GM19468 (cell line): ENCODE measurements around the gene ATP11A.
"Not testable (repeated sequence)": the region's sequence is repeated elsewhere in the genome, so short reads cannot be mapped to it uniquely, and the experiment has no call there.

Source experiments
- ATAC-seq: cut with Tn5 transposase; IDR thresholded peaks from one replicate; pipeline ENCODE4 v1.9.1; 2021; ENCODE audit warnings: mild to moderate bottlenecking, moderate library complexity, moderate number of reproducible peaks; ENCODE audit not compliant: unreplicated experiment; ENCODE audit errors: extremely low read depth

The ATP11A gene

DNA sequence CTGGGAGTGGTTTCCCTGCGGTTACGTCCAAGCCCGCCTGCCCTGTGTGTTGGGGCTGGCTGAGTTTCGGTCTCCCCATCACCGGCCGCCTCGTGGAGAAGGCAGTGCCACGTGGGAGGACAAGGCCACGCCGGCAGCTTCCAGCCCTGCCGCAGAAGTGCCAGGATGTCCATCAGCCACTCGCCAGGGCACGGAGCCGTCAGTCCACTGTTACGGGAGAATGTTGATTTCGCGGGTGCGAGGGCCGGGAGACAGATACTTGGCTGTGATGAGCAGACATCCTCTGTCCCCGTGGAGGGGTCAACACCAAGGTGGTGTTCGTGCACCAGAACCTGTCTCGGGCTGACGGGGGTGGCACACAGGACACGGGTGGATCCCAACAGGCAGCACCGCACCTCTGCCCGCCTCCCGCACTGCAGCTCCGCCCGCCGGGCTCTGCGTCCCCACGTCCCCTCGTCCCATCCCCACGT, 192.8 kb downstream of the ATP11A start:
- no peak for ATAC-seq

DNA sequence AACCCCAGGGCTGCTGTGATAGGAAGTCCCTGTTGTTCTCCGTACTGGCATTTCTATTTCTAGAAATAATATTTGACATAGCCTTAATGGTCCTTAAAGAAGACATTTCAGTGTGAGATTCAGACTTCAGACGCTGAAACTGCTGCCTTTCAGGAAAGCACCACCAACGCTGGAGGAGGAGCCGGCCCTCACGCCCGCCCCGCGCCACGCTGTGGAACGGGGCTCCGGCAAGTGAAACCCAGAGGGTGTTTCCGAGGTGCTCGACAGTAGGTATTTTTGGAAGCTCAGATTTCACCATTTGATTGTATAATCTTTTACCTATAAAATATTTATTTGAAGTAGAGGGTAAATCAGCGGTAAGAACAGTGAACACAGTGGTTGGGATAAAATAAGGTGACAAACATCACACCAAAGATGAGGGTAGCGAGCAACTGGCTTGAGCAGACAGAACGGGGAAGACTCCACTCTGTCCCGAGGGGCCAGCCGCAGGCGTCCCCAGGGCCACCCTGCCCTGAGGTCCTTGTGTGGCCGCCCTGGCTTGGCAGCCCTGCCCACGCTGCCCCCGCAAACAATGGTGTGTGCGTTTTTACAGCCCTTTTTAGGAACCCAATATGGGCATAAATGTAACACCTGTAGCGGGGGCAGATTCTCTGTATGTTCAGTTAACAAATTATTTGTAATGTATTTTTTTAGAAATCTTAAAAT, 193.6 kb downstream of the ATP11A start:
- no peak for ATAC-seq

DNA sequence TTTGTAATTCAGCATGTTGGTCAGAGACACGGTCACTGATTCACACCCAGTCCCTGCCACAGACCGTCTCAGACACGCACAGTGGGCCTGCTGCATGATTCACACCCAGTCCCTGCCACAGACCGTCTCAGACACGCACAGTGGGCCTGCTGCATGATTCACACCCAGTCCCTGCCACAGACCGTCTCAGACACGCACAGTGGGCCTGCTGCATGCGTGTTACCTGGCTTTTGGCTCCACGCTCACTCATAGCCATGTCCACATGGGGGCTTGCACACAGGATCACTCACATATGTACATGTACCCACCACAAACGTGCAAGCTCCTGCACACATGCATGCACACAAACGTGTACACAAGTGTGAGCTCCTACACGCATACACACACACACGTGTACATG, 194.9 kb downstream of the ATP11A start:
- not testable (repeated sequence) for ATAC-seq

DNA sequence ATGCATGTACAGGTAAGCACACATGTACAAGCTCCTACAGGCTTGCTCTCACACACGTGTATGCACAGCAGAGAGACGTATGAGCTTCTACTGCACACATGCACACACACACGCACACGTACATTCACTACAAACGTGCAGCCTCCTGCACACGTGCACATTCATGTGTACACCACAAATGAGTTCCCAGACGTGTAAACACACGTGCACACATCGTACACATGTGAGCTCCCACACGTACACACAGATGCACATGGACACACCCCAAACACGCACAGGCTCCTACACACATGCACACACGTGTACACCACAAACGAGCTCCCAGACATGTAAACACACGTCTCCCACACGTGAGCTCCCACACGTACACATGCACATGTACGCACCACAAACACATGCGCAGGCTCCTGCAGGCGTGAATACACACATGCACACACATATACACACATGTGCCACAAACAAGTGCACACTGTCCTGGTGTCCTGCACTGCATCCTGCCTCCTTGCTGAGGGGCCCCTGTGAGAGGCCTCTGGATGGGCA, 195.5 kb downstream of the ATP11A start:
- no peak for ATAC-seq

DNA sequence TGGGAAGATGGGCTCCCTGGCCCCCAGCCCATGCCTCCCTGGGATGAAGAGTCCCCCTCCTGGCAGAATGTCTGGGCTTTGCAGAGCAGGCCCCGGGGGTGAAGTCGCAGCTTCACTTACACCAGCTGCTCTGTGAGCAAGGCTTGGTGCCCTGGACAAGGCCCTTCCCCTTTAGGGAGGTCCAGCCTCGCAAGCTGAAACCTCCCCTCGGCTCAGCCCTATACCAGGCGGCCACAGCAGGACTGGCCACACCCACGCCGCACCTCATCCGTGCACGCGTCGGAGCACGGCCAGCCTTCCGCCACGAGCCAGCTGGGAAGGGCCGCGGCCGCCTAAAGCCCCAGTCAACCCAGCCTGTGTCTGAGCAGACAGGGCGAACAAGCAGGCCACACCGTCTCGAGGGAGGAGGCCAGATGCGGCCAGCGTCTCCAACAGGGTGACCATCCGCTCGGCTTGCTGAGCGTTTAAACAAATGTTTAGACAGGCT, 196.0 kb downstream of the ATP11A start:
- ATAC-seq: no peak

DNA sequence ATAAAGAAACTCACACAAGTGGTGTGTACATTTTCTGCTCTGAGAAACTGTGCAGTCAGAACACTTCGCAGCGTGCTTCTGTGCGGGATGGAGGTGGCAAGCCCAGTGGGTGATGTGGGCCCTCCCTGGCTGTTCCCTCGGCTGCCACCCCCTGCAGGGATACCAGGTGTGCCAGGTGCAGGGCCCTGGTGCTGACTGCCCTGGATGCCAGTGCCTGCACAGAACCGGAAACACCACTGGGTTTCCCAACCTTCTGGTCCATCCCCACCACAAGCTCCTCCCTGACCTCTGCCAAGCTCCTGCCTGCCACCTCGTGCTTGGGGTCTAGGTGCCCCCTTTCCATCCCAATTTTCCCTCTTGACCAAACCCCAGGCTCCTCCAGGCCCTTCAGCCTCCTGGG, 197.3 kb downstream of the ATP11A start:
- no peak for ATAC-seq

DNA sequence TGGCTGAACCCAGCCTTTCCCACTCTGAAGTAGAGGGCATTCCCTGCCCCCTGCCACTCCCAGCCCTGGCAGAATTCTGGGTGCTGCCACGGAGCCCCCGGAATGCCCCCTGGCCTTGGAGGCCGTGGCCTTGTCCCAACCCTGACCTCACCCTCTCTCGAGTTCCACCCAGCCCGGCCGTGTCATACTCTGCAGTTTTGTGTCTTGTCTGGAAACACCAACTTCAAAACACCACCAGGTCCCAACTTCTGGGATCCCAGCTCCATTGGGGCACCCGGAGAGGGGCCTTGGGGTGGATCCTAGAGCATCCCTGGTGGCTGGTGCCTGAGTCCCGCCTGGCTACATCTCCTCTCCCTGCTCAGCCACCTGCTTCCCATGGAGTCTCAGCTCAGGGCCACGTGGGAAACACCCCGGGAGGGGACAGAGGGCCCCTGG, 197.7 kb downstream of the ATP11A start:
- ATAC-seq: no peak

DNA sequence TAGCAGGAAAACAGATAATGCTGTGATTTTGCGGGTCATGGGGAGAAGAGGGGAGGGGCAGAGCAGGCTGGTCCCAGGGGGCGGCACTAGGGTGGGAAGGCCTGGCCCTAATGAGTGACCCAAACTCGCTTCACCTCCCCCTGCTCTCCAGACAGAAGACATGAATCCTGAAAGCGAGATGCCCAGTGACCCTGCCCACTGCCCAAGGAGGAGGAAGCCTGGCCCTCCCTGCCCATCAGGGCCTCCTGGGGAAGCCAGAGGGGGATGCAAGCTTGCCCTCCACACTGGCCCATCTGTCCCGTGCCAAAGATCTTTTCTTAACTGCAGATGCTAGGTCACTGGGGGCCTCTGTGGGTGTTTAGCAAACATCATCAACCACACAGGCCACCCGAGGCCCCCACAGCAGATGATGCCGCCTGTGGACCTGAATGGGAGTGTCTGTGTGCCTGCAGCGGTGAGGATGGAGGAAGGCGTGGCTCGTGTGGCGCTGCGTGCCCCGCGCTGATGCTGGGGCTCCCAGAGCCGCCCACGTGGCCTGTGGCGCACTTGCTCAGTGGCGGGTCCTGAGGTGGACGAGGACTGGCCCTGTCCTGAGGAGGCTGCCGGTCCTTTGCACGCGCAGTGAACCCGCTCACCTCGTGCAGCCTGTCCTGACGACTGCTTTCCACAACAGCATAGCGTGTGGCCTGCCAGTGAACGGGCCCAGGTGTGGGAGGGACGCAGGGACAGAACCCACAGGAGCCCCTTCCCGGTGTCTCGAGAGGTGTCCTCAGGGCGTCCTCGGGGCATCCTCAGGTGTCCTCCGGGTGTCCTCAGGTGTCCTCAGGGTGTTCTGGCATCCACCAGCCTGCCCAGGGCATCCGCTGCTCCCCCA, 198.6 kb downstream of the ATP11A start:
- no peak for ATAC-seq

DNA sequence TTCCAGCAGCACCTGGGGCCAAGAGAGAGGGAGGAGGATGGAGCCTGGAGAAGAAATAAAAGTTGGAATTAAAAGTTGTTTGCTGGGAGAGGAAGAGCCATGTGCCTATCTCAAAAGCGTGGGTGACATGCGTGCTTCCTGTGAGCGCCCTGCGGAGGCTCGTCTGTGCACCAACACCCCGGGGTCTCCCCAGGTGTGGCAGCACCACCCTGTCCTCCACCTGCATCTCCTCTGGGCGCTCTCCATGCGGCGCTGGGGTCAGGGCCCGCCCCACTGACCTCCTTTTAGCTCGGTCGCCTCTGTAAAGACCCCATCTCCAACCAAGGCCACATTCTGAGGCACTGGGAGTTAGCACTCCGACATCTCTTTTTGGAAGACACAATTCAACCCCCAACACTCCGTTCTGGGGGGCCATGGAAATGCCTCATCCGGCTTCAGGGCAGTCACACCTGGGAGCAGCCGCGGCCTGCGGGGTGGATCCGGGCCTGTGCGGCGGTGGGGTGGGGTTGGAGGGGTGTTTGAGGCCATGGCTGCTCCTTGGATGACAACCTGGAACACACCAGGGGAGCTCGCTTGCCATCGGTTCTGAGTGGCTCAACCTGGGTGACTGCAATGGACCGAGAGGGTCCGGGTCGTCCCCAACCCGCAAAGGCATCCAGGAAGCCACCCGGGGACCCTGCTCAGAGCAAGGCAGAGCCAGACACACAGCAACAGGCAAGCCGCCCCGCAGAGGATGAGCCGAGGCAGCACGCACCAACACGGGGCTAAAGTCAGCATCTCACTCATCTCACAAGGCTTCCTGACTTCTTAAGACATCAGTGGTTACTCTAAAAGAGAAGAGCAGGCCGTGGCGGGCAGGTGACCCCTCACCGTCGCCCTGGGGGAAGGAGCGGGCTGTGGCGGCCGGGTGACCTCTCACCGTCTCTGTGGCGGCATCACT, 199.8 kb downstream of the ATP11A start:
- no peak for ATAC-seq

DNA sequence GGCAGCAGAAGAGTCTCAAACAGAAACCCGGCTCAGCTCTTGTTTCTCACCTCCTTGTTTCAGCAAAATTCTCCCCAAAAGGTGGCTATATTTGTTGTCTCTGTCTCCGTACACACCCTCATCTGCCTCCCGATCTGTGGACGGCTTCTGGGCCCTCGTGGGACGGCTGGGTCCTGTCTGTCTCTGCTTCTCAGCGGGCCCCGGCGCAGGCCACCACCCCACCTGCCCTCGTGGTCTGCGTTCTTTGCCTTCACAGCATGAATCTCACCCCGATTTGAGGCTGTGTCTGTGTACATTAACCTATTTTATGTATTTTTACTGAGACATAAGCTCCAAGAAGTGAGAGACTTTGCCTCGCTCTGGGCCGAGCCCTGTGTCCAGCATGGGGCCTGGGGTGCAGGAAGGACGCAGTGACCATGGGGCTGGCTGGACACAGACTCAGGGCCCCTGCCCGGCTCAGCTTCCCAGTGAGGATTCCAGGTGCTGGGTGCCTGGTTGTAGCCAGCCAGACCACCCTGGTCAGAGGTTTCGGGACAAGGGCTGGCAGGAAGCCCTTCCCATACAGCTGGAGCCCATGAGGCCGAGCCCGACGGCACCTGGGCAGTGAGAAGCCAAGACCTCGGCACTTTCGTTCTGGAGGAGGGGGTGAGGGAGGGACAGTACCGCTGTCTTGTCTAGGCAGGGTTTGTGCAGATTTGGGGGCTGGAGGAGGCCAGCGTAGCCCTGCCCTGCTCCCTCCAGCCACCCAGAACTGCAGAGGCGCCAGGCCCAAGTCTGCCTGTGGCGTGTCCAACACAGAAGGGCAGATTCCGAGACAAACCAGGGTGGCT, 200.7 kb downstream of the ATP11A start:
- ATAC-seq: no peak

DNA sequence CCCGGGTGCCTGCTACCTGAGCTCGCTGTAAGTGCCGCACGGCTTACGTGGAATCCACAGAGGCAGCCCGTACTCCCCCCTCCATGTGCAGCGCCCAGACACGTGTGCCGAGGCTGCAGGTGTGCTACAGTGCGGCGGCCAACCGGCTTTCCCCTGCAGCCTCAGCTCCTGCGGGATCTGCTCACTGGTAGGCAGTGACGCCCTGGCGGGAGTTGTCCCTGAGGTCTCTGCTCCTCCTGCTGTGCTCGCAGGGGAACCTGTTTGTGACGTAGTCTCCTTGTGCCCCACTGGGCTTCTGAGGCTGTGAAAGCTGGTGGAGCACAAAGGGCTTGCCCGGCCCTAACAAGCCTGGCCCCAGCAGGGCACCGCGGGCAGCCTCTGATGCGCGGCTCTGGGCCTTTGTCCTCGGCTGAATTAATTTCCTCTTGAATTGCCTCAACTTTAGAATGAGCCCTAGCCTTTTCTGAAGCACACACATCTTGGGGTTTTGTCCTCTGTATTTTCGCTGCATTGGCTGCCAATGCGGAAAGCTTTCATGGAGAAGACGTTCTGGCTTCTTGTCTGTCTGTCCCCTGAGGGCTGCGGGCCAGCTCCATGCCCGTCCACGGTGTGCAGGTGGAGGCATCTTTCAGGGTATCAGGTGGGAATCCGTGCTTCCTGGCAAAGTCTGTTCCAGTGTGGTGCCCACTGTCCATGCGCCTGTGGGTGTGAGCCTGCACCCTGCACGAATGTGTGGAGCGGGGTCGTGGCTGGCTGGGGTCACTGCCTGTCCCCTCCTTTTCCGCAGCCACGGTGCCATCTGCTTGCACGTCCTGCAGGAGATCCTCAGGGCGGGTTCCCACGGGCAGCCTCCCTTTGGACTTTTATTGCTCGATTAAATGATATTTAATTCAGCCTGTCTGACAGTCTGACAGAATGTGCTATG, 201.9 kb downstream of the ATP11A start:
- ATAC-seq: no peak

DNA sequence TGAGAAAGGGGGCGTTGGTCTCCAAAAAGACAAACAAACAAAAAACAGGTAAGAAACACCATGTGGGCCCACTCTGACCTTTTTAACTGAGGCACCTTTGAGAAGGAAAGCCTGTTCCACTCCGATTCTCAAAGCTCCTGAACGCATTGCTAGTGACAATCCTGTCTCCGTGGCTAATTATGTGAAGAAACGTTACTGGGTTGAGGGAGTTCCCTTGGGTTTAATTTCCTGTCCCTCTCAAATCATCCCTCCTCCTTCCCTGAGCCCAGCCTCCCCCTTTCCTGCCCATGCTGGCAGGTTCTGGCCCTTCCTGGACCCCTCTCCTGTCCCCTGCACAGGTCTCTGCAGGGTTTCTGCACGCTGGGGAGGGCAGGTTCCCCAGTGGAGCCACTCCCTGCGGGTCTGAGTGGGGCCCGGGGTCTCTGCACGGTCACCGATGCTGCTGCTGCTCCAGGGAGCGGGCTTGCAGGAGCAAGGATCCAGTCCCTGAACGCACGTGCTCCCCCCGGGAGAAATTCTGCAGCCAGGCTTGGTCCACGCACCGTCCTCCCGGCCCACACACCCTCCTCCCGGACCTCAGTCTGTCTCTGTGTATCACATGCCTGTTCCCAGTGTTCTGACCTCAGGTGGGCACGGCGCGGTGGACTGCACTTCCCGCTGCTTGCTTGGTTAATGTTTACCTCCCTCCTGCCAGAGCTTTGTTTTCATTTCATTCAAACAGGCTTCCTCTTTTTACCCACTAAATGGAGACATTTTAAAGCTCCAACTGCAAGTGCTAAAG, 202.8 kb downstream of the ATP11A start:
- ATAC-seq: no peak

DNA sequence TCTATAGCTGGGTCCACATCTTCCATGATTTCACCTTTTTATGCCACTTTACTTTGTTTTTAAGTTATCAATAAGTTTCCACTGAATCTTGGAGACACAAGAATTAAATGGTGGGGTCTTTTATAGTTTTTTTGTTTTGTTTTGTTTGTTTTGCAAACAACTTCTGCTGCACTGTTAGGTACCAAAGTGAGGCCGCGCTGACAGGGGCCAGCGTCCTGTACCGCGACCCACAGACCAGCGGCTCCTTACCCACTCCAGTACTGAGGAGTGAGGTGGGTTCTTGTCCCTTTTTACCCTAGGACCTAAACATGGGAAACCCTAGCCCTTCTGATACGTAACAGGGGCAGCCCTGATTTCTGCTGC, 203.3 kb downstream of the ATP11A start:
- no peak for ATAC-seq

DNA sequence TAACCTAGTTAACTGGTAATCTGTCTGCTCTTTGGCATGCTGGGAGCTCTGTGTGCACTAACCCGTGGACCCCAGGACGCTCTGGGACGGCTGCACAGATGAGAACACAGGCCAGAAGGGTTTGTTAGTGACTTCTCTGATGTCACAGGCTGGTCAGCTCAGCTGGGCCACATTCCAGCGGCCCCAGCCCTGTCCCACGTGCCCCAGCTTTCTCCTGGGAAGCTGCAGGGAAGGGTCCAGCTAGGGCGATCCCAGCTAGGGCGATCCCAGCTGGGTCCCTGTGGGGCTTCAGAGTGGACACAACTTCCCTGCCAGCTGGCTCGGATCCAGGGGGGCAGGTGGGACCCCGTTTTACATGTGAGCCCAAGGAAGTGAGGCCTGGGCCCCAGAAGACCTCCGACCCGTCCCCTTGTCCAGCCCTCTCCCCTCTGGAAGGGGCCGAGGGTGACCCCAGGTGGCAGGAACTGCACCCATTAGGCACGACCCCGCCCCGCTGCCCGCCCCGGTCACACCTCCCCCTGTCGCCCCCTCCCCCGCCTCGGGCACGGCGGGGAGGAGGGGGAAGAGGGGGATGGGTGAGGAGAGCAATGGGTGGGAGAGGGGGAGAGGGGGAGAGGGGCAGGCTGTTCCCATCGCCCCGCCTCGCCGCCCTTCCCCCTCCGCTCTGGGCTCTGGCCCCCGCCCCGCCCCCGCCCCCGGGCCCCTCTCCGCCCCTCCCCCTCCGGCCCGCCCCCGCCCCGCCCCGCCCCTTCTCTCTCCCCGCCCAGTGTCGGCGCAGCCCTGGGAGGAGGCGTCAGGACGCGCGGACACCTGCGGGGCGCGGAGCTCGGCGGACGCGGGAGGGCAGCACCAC, 204.0 kb downstream of the ATP11A start:
- peak; percentile 26 for ATAC-seq

DNA sequence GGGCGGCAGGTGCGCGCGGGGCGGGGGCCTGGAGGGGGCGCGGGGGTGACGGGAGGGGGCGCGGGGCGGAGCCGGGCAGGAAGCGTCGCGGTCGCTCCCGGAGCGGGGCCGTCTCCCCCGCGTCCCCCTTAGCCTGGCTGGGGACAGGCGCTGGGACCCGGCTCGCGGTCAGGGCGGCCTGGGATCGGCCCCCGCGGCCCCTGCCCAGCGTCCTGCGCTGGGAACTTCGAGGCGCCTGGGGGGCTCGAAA, 204.5 kb downstream of the ATP11A start:
- ATAC-seq: no peak

DNA sequence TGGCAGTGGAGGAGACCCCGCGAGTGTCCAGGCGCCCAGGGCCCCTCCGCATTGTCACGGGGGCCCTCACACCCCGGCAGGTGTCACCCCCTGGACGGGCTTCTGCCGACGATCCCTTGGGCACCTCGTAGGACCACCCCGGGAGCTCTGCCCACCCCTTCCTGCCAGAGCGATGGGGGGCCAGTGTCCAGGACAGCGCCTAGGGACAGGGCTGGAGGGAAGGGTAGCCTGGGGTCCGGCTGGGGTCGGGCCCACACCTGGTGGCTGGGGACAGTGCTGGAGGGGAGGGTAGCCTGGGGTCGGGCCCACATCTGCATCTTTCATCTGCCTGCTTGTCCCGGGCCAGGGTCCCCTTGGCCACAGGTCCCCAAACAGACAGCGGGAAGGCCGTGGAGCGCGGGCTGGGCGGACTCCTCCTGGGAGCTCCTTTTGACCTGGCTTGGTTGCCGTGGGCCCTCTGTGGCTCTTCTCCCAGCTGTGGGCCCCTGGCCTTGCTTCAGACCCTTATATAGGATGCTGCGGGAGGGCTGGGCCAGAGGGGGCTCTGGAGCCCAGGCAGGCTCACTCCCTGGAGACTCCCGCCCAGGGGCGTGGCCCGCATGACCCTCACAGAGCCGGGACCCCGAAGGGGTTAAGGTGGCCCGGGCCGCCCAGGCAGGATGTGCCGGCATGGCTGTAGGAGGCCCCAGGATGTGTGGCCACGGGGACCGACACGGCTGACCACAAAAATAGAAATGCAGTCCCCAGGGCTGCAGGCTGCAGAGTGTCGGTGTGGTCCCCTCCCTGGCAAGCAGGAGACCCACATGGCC, 205.0 kb downstream of the ATP11A start:
- no peak for ATAC-seq
